ENCODE results near the gene DUXB. TPM values are rescaled to one million over a fixed set of nuclear protein-coding genes. Genes with fewer than 3 reads are reported as not detected.
A peak's percentile ranks its signal among the peaks of the same experiment; 100 is the strongest.

The DUXB gene
- total RNA-seq, 2 donors from 2014 or later: not detected

GRCh38 chr16:75647112-75647491, 54.2 kb downstream of the DUXB start:
- Mint-ChIP-seq H3K27me3 (no peaks in the 10 kb centered on the region), H3K27ac (peak overlapping the region; percentile 99), H3K9me3 (no peaks in the 10 kb centered on the region), H3K36me3 (ENCODE audit: low read depth) (peaks cover 92% of the 10 kb centered on the region), H3K4me3 (peak overlapping the region; percentile 99), H3K4me1 (peaks cover 32% of the 10 kb centered on the region)
- peak; percentile 16 for ATAC-seq (replicated peaks)

GRCh38 chr16:75644240-75645012, 56.8 kb downstream of the DUXB start:
- H3K36me3 Mint-ChIP-seq (ENCODE audit: low read depth): peaks cover 92% of the 10 kb centered on the region
- peaks cover 22% of the 10 kb centered on the region for H3K4me1 Mint-ChIP-seq
- no peaks in the 10 kb centered on the region for H3K9me3 Mint-ChIP-seq
- no peaks in the 10 kb centered on the region for H3K27me3 Mint-ChIP-seq
- no peak for ATAC-seq (replicated peaks)
- H3K4me3 Mint-ChIP-seq: peak overlapping the region; percentile 99
- H3K27ac Mint-ChIP-seq: peak overlapping the region; percentile 77

Other genes with a start within 250 kb of the DUXB start
- gene TMEM170A, start 236.8 kb downstream of the DUXB start, total RNA-seq: 10 to 100 TPM; 22.6 to 30.8 TPM
- gene CHST6, start 206.0 kb downstream of the DUXB start, total RNA-seq: not detected
- gene CHST5, start 165.4 kb downstream of the DUXB start, total RNA-seq: not detected
- gene TMEM231, start 145.2 kb downstream of the DUXB start, total RNA-seq: 1 to 10 TPM; 2.1 to 3.2 TPM
- 10 to 100 TPM; 67.3 to 69.4 TPM for gene GABARAPL2, start 135.1 kb downstream of the DUXB start, total RNA-seq
- 10 to 100 TPM; 25.6 to 48.9 TPM for gene ADAT1, start 78.2 kb downstream of the DUXB start, total RNA-seq
- 100 to 1,000 TPM; 153 to 269 TPM for gene KARS1, start 53.8 kb downstream of the DUXB start, total RNA-seq
- 10 to 100 TPM; 56.7 to 67.1 TPM for gene TERF2IP, start 53.7 kb downstream of the DUXB start, total RNA-seq
- gene CPHXL2, start 24.5 kb downstream of the DUXB start, total RNA-seq: not detected
- gene CPHXL, start 25.0 kb upstream of the DUXB start, total RNA-seq: not detected

All from activated T-helper 17 cell treated with anti-CD3 and anti-CD28 coated beads, Interleukin-2, amount 50 U/mL, for 72 hours (primary cell).